Measurements from ENCODE around the gene TRIM24. TPM values are rescaled to one million over a fixed set of nuclear protein-coding genes. Genes with fewer than 3 reads are reported as not detected.

The TRIM24 gene
- total and polyA plus RNA-seq, 8 donors = 22.4 to 81.2 (median 69.9) TPM

DNA sequence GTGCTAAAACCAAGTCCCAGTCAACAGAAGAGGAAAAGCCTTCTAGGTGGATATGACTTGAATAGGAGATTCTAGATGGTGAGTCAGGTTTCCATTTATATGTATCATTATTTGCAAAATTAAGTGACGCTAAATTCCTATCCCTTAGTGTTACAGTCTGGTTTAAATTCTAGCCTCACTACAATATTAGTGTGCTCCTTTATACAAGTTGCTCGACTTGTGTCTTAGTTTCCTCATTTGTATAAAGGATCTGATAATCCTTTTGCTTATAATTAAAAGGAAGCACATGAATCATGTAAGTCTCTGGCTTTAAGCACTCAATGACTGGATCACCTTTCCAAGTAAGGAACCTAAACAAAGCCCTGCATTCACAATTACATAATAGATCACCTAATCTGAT, 135.4 kb downstream of the TRIM24 start:
- Histone ChIP-seq H3K36me3 (no peaks in the 10 kb centered on the region), H3K4me3 (no peak overlapping the region), H3K4me1 (no peaks in the 10 kb centered on the region), H3K9me3 (no peaks in the 10 kb centered on the region), H3K27me3 (no peaks in the 10 kb centered on the region), H3K27ac (no peak overlapping the region)
- DNase-seq = no peak
- no peak for ATAC-seq
- intact Hi-C loops (cut with DNase I) = no loop called here
- TF ChIP-seq, protein P1, sequence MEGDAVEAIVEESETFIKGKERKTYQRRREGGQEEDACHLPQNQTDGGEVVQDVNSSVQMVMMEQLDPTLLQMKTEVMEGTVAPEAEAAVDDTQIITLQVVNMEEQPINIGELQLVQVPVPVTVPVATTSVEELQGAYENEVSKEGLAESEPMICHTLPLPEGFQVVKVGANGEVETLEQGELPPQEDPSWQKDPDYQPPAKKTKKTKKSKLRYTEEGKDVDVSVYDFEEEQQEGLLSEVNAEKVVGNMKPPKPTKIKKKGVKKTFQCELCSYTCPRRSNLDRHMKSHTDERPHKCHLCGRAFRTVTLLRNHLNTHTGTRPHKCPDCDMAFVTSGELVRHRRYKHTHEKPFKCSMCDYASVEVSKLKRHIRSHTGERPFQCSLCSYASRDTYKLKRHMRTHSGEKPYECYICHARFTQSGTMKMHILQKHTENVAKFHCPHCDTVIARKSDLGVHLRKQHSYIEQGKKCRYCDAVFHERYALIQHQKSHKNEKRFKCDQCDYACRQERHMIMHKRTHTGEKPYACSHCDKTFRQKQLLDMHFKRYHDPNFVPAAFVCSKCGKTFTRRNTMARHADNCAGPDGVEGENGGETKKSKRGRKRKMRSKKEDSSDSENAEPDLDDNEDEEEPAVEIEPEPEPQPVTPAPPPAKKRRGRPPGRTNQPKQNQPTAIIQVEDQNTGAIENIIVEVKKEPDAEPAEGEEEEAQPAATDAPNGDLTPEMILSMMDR (IDR thresholded peaks at IDR 0.05) = no peak

DNA sequence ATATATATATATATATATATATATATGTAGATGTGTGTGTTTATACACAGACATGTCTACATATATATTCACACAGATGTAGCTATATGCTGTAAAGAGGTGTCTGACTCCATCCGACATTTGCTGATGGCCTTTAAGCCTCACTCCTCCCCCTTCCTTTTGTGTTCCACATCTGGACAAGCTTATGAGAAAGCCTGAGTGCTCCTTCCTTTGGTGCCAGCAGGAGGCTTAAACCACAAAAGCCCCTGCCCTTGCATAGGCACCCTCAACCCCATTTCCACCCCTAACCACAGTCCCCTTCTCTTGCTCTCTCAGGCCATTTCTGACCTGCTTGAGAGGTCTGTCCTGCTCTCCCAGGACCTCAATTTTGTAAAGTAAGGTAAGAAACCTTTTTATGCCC, 142.4 kb downstream of the TRIM24 start:
- Histone ChIP-seq H3K36me3 (no peaks in the 10 kb centered on the region), H3K4me3 (no peak overlapping the region), H3K9me3 (no peaks in the 10 kb centered on the region), H3K27ac (no peak overlapping the region), H3K27me3 (no peaks in the 10 kb centered on the region), H3K4me1 (no peaks in the 10 kb centered on the region)
- ATAC-seq (no peak), DNase-seq (no peak)
- intact Hi-C loops (cut with DNase I) = no loop called here
- TF ChIP-seq, protein P1 (IDR thresholded peaks at IDR 0.05) = no peak

DNA sequence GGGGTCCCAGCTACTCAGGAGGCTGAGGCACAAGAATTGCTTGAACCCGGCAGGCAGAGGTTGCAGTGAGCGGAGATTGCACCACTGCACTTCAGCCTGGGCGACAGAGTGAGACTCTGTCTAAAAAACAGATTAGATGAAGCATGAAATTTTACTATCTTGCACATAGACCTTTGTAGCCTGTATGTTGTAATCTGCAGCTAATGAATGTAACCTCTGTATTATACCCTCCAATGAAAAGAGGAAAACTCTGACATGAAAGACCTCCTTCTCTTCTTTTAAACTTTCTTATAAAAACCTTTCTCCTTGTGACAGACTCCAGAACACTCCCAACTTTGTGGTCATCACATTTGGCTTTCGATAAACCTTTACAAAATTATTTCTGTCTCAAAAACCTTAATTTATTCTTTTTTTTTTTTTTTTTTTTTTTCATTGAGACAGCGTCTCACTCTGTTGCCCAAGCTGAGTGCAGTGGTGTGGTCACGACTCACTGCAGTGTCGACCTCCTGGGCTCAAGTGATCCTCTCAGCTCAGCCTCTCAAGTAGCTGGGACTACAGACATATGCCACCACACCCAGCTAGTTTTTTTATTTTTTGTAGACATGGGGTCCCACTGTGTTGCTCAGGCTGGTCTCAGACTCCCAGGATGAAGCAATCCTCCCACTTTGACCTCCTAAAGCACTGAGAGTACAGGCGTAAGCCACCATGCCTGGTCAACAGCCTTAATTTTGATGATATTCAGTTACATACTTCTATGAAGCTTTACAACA, 143.7 kb downstream of the TRIM24 start:
- H3K36me3 ChIP-seq = no peaks in the 10 kb centered on the region
- DNase-seq (no peak), ATAC-seq (no peak)
- H3K4me3 ChIP-seq = no peak overlapping the region
- TF ChIP-seq, protein P1 (IDR thresholded peaks at IDR 0.05) = no peak
- no peaks in the 10 kb centered on the region for H3K27me3 ChIP-seq
- no peaks in the 10 kb centered on the region for H3K4me1 ChIP-seq
- intact Hi-C loops (cut with DNase I) = no loop called here
- H3K27ac ChIP-seq = no peak overlapping the region
- H3K9me3 ChIP-seq = no peaks in the 10 kb centered on the region

DNA sequence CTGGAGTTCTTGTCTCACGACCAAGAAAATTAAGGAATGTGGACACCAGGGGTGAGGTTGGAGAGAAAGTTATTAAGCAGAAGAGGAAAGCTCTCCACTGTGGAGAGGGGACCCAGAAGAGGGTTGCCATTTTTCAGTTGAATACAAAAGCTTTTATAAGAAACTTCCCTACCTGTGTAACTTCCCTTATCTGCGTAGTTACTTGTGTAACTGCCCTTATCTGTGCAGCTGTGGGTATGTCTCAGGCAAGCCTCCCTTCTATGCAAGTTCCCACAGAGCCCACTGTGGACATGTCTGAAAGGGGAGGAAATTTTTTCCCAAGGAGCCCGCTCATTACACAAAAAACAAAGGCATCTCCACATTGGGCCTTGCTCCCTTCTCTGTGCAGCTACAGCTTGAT, 146.2 kb downstream of the TRIM24 start:
- ATAC-seq (no peak), DNase-seq (no peak)
- no peak overlapping the region for H3K27ac ChIP-seq
- intact Hi-C loops (cut with DNase I) = no loop called here
- H3K36me3 ChIP-seq = no peaks in the 10 kb centered on the region
- no peak overlapping the region for H3K4me3 ChIP-seq
- no peaks in the 10 kb centered on the region for H3K9me3 ChIP-seq
- TF ChIP-seq, protein P1 (IDR thresholded peaks at IDR 0.05) = no peak
- H3K27me3 ChIP-seq = no peaks in the 10 kb centered on the region
- no peaks in the 10 kb centered on the region for H3K4me1 ChIP-seq

DNA sequence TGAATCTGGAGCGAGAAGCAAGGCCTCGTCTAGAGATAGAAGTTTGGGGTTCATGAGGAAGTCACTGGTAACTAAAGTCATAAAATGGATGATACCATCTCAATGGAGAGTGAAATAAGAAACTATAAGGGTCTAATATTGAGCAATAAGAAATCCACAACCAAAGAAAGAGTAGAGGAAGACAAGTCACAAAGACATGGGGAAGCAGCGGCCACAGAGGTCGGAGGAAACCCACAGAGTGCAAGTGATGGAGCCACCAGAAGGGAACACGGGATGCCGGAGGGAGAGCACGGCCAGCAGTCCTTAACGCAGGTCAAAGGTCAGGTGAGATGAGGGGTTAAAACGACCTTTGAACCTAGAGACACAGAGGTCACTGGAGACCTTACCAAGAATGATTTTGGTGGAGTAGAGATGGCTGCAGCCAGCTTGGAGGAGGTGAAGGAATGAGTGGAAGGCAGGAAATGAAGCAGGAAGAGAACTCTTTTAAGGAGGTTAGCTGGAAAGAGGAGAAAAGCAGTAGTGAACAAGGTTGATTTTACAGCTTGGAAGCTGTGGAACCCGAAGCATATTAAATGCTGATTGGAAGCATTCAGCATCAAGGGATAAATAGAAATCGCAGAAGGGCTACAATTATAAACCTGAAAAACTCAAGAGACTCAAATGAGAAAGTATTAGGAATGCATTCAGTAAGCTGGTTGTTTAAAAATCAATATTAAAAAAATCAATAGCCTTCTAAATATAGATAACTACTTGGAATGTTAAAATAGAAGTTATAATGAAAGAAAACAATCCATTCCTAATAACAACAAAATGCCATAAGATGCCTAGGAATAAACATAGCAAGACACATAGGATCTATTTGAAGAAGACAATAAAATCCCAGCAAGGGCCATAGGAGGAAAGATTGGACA, 147.4 kb downstream of the TRIM24 start:
- H3K4me1 ChIP-seq = no peaks in the 10 kb centered on the region
- no peak overlapping the region for H3K27ac ChIP-seq
- DNase-seq = no peak
- no peaks in the 10 kb centered on the region for H3K36me3 ChIP-seq
- H3K27me3 ChIP-seq = no peaks in the 10 kb centered on the region
- intact Hi-C loops (cut with DNase I) = no loop called here
- H3K4me3 ChIP-seq = no peak overlapping the region
- no peaks in the 10 kb centered on the region for H3K9me3 ChIP-seq
- TF ChIP-seq, protein P1 (IDR thresholded peaks at IDR 0.05) = no peak
- no peak for ATAC-seq

Data from left lung (tissue), 10 donors.